ENCODE measurements around the gene ANKRD29. TPM values are rescaled to one million over a fixed set of nuclear protein-coding genes. Genes with fewer than 3 reads are reported as not detected.

The ANKRD29 gene
- total and polyA plus RNA-seq, 2 of the 4 experiments (the other 2 are of a cell fraction), result 0.18 to 0.31 TPM

- peaks cover 37% of the 10 kb centered on the region for H3K27me3 ChIP-seq (ENCODE audit: control insufficient read depth, insufficient read depth, low read length)
- H3K9me1 ChIP-seq (ENCODE audit: insufficient read depth, low read length), result no peaks in the 10 kb centered on the region
- H3K79me1 ChIP-seq (ENCODE audit: low read depth in 1 of 2, low read length in 2 of 2), result no peaks in the 10 kb centered on the region
- in situ Hi-C loops (cut with MboI; ENCODE audit: low sequenced_read_pairs) (no loop called here), dilution Hi-C loops (cut with HindIII; ENCODE audit: low sequenced_read_pairs, unreplicated experiment) (no loop called here), intact Hi-C loops (cut with micrococcal nuclease) (no loop called here)
- no peak overlapping the region for H2AK5ac ChIP-seq (ENCODE audit: low read depth, low read length)
- no peak overlapping the region for H3K9ac ChIP-seq (ENCODE audit: low read depth, low read length)
- no peaks in the 10 kb centered on the region for H3K36me3 ChIP-seq (ENCODE audit: control insufficient read depth, insufficient read depth, low read length)
- no peak overlapping the region for H3K14ac ChIP-seq (replicated peaks; ENCODE audit: low read depth, low read length)
- H2BK20ac ChIP-seq (ENCODE audit: low read depth, low read length), result no peak overlapping the region
- BruUV-seq (replicated peaks), result no TSS peak
- no peak overlapping the region for H3K4me3 ChIP-seq (ENCODE audit: insufficient read depth, low read depth, low read length)
- ChIA-PET POLR2A (ENCODE audit: unreplicated experiment) (no interaction called here), CTCF (interaction anchor here (0.6 kb wide), 1 partner anchor 21 kb away, joined by 5 read pairs; no protein-coding TSS in a partner anchor)
- no peak overlapping the region for H4K91ac ChIP-seq (ENCODE audit: insufficient read depth, low read depth, low read length)
- no peak overlapping the region for H2BK5ac ChIP-seq (ENCODE audit: low read depth, low read length, poor library complexity, severe bottlenecking)
- no peak overlapping the region for H3K4ac ChIP-seq (ENCODE audit: low read depth, low read length)
- no peak overlapping the region for H2AK9ac ChIP-seq (replicated peaks; ENCODE audit: low read depth, low read length, poor library complexity)
- no peak overlapping the region for H4K8ac ChIP-seq (ENCODE audit: low read depth in 2 of 2, low read length in 2 of 2)
- no CpG with 5 or more reads among the region's 4 CpGs for WGBS, 2 experiments (ENCODE audit: extremely low coverage in 2 of 2, insufficient read length in 1 of 2)
- H2BK15ac ChIP-seq (ENCODE audit: low read depth, low read length), result no peak overlapping the region
- H4K5ac ChIP-seq (ENCODE audit: low read depth, low read length), result no peak overlapping the region
- no peak overlapping the region for H3K4me2 ChIP-seq (ENCODE audit: low read depth, low read length)
- DNase-seq (no peak), ATAC-seq (ENCODE audit: low read depth) (no peak)
- H2BK120ac ChIP-seq (ENCODE audit: low read depth, low read length), result no peak overlapping the region
- no peak overlapping the region for H3K18ac ChIP-seq (ENCODE audit: low read depth, low read length)
- H2AFZ ChIP-seq (replicated peaks; ENCODE audit: low read length, poor library complexity), result no peak overlapping the region
- no peak overlapping the region for H3K27ac ChIP-seq (ENCODE audit: insufficient read depth, low read length)
- peaks cover 4% of the 10 kb centered on the region; the same call in 1 of the 2 replicates for H3K4me1 ChIP-seq (ENCODE audit: control insufficient read depth, insufficient read depth, low read length)
- TF ChIP-seq RCOR1 (IDR thresholded peaks at IDR 0.05; ENCODE audit: insufficient replicate concordance, low read length), result no peak
- TF ChIP-seq USF2 (IDR thresholded peaks at IDR 0.05; ENCODE audit: low read depth, low read length), result no peak
- no peak for TF ChIP-seq MAZ (IDR thresholded peaks at IDR 0.05; ENCODE audit: borderline replicate concordance, low read depth, low read length)
- TF ChIP-seq MXI1 (IDR thresholded peaks at IDR 0.05; ENCODE audit: borderline replicate concordance, low read depth, low read length), result no peak
- no peak for TF ChIP-seq MAFK (IDR thresholded peaks at IDR 0.05; ENCODE audit: low read depth, low read length)
- no peak for TF ChIP-seq FOS (IDR thresholded peaks at IDR 0.05; ENCODE audit: low read depth, low read length)
- TF ChIP-seq CEBPB (IDR thresholded peaks at IDR 0.05; ENCODE audit: low read depth, low read length), result no peak
- no peak for TF ChIP-seq ELK1 (IDR thresholded peaks at IDR 0.05; ENCODE audit: borderline replicate concordance, low read depth, low read length)
- TF ChIP-seq RAD21 (IDR thresholded peaks at IDR 0.05; ENCODE audit: low read length), result no peak
- TF ChIP-seq, protein P1, sequence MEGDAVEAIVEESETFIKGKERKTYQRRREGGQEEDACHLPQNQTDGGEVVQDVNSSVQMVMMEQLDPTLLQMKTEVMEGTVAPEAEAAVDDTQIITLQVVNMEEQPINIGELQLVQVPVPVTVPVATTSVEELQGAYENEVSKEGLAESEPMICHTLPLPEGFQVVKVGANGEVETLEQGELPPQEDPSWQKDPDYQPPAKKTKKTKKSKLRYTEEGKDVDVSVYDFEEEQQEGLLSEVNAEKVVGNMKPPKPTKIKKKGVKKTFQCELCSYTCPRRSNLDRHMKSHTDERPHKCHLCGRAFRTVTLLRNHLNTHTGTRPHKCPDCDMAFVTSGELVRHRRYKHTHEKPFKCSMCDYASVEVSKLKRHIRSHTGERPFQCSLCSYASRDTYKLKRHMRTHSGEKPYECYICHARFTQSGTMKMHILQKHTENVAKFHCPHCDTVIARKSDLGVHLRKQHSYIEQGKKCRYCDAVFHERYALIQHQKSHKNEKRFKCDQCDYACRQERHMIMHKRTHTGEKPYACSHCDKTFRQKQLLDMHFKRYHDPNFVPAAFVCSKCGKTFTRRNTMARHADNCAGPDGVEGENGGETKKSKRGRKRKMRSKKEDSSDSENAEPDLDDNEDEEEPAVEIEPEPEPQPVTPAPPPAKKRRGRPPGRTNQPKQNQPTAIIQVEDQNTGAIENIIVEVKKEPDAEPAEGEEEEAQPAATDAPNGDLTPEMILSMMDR (conservative IDR thresholded peaks at IDR 0.05; ENCODE audit: low read depth, low read length), result no peak
- TF ChIP-seq SMC3 (IDR thresholded peaks at IDR 0.05; ENCODE audit: low read depth, low read length), result no peak
- no peak for TF ChIP-seq CHD1 (IDR thresholded peaks at IDR 0.05; ENCODE audit: low read depth, low read length)
- no peak overlapping the region for H3K56ac ChIP-seq (ENCODE audit: extremely low read depth, insufficient read depth, low read length)
- H3K23ac ChIP-seq (ENCODE audit: low read depth, low read length), result no peak overlapping the region
- peaks cover 12% of the 10 kb centered on the region for H3K9me3 ChIP-seq (ENCODE audit: control insufficient read depth, insufficient read depth, low read length)
- H4K20me1 ChIP-seq (ENCODE audit: insufficient read depth, low read length), result no peaks in the 10 kb centered on the region
Observed at GRCh38 chr18:23645568-23646175, 17.0 kb downstream of the ANKRD29 start.

Measured in IMR-90 (cell line).